K562 (cell line): Measurements from ENCODE around the gene CHCHD4. TPM values are rescaled to one million over a fixed set of nuclear protein-coding genes. Genes with fewer than 3 reads are reported as not detected.

Experiments
- ATF6 ChIP-seq: sonication (generic); formaldehyde crosslinking; IDR thresholded peaks from 2 replicates; pipeline ENCODE4 v1.4.0; 2020; ENCODE audit warnings: mild to moderate bottlenecking, missing genetic modification reagents
- EWSR1 ChIP-seq: fragments of 450-650 bp; IDR thresholded peaks from 2 replicates; pipeline ENCODE4 v1.6.1; 2018; ENCODE audit warnings: borderline replicate concordance, mild to moderate bottlenecking, low read depth, moderate library complexity; ENCODE audit not compliant: partially characterized antibody
- FOSL1 ChIP-seq: fragments of 200-800 bp; sonication (Bioruptor generic); conservative IDR thresholded peaks from 2 replicates; pipeline ENCODE4 v1.6.1; 2016; ENCODE audit warnings: missing genetic modification characterization, missing compliant biosample characterization
- FOXA3 ChIP-seq, 2 experiments: fragments of 450-650 bp in 1 of 2; sonication (generic) in 1 of 2; formaldehyde crosslinking; IDR thresholded peaks in 1 of 2; conservative IDR thresholded peaks in 1 of 2; 2 replicates each; pipeline versions ENCODE4 v1.4.0 to v1.8.0; 2020 to 2022; ENCODE audit warnings: mild to moderate bottlenecking in 2 of 2, missing genetic modification reagents in 1 of 2
- GTF2B ChIP-seq: IDR thresholded peaks from 2 replicates; pipeline ENCODE4 v1.6.1; 2011; ENCODE audit not compliant: insufficient read length; ENCODE audit errors: extremely low read depth
- GTF2F1 ChIP-seq: IDR thresholded peaks from 2 replicates; pipeline ENCODE4 v1.6.1; 2011; ENCODE audit warnings: low read depth, low read length, improper control_type of control experiment
- HCFC1 ChIP-seq: IDR thresholded peaks from 2 replicates; pipeline ENCODE4 v1.6.1; 2012; ENCODE audit warnings: low read depth, low read length, improper control_type of control experiment
- HMGXB4 ChIP-seq: sonication (generic); formaldehyde crosslinking; IDR thresholded peaks from 2 replicates; pipeline ENCODE4 v1.8.1; 2023; ENCODE audit warnings: mild to moderate bottlenecking, missing genetic modification reagents
- HNRNPUL1 ChIP-seq: fragments of 200-400 bp; formaldehyde crosslinking; IDR thresholded peaks from 2 replicates; pipeline ENCODE4 v1.6.1; 2017; ENCODE audit warnings: low read length
- MAFK ChIP-seq: IDR thresholded peaks from 2 replicates; pipeline ENCODE4 v1.6.1; 2011; ENCODE audit warnings: low read length, improper control_type of control experiment
- MXI1 ChIP-seq: IDR thresholded peaks from 2 replicates; pipeline ENCODE4 v1.6.1; 2011; ENCODE audit warnings: low read depth, mild to moderate bottlenecking, improper control_type of control experiment, low read length
- NCOA6 ChIP-seq: fragments of 450-650 bp; IDR thresholded peaks from 2 replicates; pipeline ENCODE4 v1.6.1; 2017; ENCODE audit warnings: mild to moderate bottlenecking
- RBFOX2 ChIP-seq: fragments of 200-400 bp; formaldehyde crosslinking; IDR thresholded peaks from 2 replicates; pipeline ENCODE4 v1.6.1; 2017; ENCODE audit warnings: low read depth, mild to moderate bottlenecking, low read length, moderate library complexity
- RBM25 ChIP-seq: fragments of 200-400 bp; formaldehyde crosslinking; IDR thresholded peaks from 2 replicates; pipeline ENCODE4 v1.6.1; 2018; ENCODE audit warnings: low read length, low read depth, moderate library complexity; ENCODE audit not compliant: severe bottlenecking
- TEAD4 ChIP-seq, 2 experiments: sonication (generic) in 1 of 2; formaldehyde crosslinking in 1 of 2; IDR thresholded peaks; 2 replicates each; pipeline versions ENCODE4 v1.6.1 to v1.8.0; 2012 to 2022; ENCODE audit warnings: borderline replicate concordance in 1 of 2, inconsistent platforms in 1 of 2, low read length in 1 of 2, mild to moderate bottlenecking in 1 of 2, missing genetic modification reagents in 1 of 2
- ZBTB5 ChIP-seq: fragments of 450-650 bp; IDR thresholded peaks from 2 replicates; pipeline ENCODE4 v1.6.1; 2017; ENCODE audit warnings: antibody characterized with exemption
- ZNF280B ChIP-seq: fragments of 250-450 bp; sonication (Bioruptor Pico); IDR thresholded peaks from 2 replicates; pipeline ENCODE4 v1.5.1; 2021; ENCODE audit warnings: mild to moderate bottlenecking
- ZNF431 ChIP-seq: sonication (generic); formaldehyde crosslinking; IDR thresholded peaks from 2 replicates; pipeline ENCODE4 v1.8.0; 2022; ENCODE audit warnings: mild to moderate bottlenecking, missing genetic modification reagents
- polyA plus RNA-seq, 8 experiments: library from polyadenylated mRNA; depleted of rRNA in 4 of 8; stranded (reverse) in 5 of 8; unstranded in 3 of 8; fragments of >200 nt; fragmentation: Nextera tagmentation in 2 of 8; fragmentation: Illumina TruSeq in 1 of 8; extraction: Ambion mirVana in 2 of 8; extraction: Trizol in 1 of 8; gene quantifications; 2 replicates each; pipeline versions ENCODE4 v1.2.1 to v1.2.3, GENCODE V29; 2011 to 2014; ENCODE audit warnings: inconsistent platforms in 1 of 8, missing spikeins in 1 of 8
- total RNA-seq, 7 experiments: library from RNA; depleted of rRNA in 6 of 7; stranded (reverse); fragments of >200 nt in 6 of 7; fragmentation: Illumina TruSeq in 2 of 7; extraction: Trizol in 2 of 7; gene quantifications; 2 replicates each; pipeline versions ENCODE4 v1.2.1 to v1.2.3, GENCODE V29; 2011 to 2021; ENCODE audit warnings: low replicate concordance in 1 of 7

The CHCHD4 gene
- total and polyA plus RNA-seq, 9 of the 15 experiments (the other 6 are each of a cell fraction or from before 2014, with no cell fraction given), result 55.4 to 225 (median 77.2) TPM

- TF ChIP-seq HMGXB4 (CRISPR knock-in tag) (0 out of 2 replicates have a peak, but pooled peaks have one; percentile 62), TEAD4 (IDR thresholded peaks at IDR 0.05; ENCODE audit: low read length) (0 out of 2 replicates have a peak, but pooled peaks have one; percentile 6), TEAD4 (CRISPR knock-in tag; IDR thresholded peaks at IDR 0.05; ENCODE audit: borderline replicate concordance) (no peak), ZBTB5 (no peak), RBFOX2 (no peak; the same call in 1 of the 2 replicates), MAFK (no peak), EWSR1 (no peak), ZNF431 (CRISPR knock-in tag) (peak; percentile 58; the same call in 1 of the 2 replicates), GTF2B (no peak), FOXA3 (CRISPR knock-in tag; conservative IDR thresholded peaks at IDR 0.05 in 1 of 2, IDR thresholded peaks at IDR 0.05 in 1 of 2) (0 out of 4 replicates have a peak, but pooled peaks of 1 of the 2 experiments have one; percentile 17), HNRNPUL1 (no peak), ATF6 (CRISPR knock-in tag) (no peak), FOSL1 (tag) (peak; percentile 98), ZNF280B (CRISPR knock-in tag) (no peak), RBM25 (peak; percentile 6), GTF2F1 (no peak), HCFC1 (0 out of 2 replicates have a peak, but pooled peaks have one; percentile 3), MXI1 (no peak), NCOA6 (0 out of 2 replicates have a peak, but pooled peaks have one; percentile 33)
Observed at GRCh38 chr3:14125193-14126016, 735 bp upstream of the CHCHD4 start (continued).
